GM19328 (cell line): Measurements from ENCODE around the gene TYW1B.
"Not testable (repeated sequence)": the region's sequence is repeated elsewhere in the genome, so short reads cannot be mapped to it uniquely, and the experiment has no call there.

Source experiments
- ATAC-seq: cut with Tn5 transposase; IDR thresholded peaks from one replicate; pipeline ENCODE4 v1.9.1; 2021; ENCODE audit warnings: mild to moderate bottlenecking, moderate library complexity; ENCODE audit not compliant: unreplicated experiment

The TYW1B gene

GRCh38 chr7:72827839-72828591 is at the start of gene TYW1B:
Gene TYW1B, minus strand, starts transcription at chr7:72828200. Its CDS starts 125 bp downstream, at chr7:72828075.
- ATAC-seq = peak; percentile 91

DNA sequence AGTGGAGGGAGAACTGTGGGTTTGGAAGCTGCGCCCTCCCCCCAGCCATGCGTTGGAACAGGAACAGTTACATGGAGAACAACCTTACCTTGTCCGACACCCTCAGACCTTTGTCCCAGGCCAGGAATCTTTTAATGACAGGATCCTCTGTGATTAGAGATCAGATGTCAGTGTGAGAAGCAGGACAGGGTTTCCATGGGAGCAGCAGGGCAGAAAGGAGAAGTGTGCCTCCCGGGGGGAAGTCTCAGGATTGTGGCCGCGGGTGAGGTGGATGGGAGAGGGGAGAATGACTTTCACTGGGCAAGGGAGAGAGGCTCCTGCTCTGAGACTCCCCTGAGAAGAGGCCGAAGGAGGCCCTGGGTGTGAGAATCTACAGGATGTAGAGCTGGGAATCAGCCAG is 39.6 kb upstream of the TYW1B start:
- ATAC-seq = not testable (repeated sequence)

GRCh38 chr7:72858846-72859400 is 30.9 kb upstream of the TYW1B start:
- not testable (repeated sequence) for ATAC-seq

DNA sequence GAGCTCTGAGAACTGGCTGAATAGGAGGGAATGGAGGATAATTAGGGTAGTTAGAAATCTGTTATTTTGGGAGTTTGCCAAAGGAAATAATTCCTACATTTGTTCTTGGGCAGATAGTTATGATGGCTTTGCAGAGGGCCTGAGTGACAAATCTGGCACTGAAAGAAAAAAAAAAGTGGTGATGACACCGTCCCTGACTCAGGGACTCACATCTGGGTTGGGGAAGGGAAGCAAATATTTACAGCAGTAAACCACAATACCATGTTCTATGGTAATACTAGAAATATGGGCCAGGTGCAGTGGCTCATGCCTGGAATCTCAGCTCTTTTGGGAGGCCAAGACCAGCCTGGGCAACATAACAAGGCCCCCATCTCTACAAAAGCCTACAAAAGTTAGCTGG is 29.9 kb upstream of the TYW1B start:
- not testable (repeated sequence) for ATAC-seq

DNA sequence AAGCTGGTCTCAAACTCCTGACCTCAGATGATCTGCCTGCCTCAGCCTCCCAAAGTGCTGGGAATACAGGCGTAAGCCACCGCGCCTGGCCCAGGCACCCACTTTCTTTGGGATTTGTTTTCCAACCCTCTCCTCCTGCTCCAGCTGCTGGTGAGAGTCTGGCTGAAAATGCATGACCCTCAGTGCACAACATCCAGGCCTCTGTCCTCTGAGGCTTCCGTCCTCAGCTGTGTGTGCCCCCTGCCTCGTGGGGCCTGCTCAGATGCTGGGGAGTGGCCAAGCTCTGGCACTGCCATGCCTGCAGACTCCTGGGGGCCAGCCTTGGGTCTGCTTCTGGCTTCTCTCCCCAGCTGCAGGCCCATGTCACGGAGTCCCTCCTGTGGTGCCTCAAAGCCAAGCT is 27.3 kb upstream of the TYW1B start:
- ATAC-seq = not testable (repeated sequence)

GRCh38 chr7:72852937-72853336 is 24.9 kb upstream of the TYW1B start:
- ATAC-seq = not testable (repeated sequence)

DNA sequence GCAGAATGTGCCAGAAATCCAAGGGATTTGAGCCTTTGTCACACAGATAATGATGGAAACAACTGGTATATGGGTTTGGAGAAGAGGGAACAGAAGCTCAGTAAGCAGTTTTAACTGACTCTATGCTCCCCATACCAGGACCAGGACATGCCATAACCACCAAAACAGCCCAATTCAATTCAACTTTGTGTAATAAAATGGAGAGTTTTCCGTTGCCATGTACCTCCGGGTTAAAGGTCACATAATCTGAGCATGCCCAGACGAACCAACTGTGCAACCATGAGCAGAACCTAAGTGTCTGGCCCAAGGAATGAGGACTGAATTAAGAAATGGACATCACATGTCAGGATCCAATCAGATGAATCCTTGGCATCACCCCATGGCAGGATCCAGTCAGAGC is 22.7 kb upstream of the TYW1B start:
- not testable (repeated sequence) for ATAC-seq

DNA sequence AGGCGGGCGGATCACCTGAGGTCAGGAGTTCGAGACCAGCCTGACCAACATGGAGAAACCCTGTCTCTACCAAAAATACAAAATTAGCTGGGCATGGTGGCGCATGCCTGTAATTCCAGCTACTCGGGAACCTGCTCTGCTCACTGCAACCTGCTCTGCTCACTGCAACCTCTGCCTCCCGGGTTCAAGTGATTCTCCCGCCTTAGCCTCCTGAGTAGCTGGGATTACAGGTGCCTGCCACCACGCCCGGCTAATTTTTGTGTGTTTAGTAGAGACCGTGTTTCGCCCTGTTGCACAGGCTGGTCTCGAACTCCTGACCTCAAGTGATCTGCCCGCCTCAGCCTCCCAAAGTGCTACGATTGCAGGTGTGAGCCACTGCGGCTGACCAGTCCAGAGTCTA is 16.1 kb upstream of the TYW1B start:
- not testable (repeated sequence) for ATAC-seq

DNA sequence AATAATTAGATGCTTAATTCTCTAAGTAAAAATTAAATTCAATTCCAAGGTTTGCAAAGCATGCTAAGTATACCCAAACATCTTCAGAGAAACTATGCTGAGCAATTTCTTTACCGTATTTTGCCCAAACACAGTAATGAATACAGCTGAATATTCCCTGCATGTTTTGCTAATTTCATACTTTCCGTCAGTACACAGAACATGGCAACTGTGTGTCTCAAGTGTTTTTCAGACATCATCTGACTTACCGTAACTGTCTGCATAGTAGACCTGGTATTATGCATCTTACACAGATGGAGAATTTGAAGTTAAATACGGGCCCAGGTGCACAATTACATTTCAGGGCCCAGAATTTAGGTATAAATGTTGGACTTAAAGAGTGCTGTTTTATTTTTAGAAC is 15.2 kb upstream of the TYW1B start:
- ATAC-seq = not testable (repeated sequence)

DNA sequence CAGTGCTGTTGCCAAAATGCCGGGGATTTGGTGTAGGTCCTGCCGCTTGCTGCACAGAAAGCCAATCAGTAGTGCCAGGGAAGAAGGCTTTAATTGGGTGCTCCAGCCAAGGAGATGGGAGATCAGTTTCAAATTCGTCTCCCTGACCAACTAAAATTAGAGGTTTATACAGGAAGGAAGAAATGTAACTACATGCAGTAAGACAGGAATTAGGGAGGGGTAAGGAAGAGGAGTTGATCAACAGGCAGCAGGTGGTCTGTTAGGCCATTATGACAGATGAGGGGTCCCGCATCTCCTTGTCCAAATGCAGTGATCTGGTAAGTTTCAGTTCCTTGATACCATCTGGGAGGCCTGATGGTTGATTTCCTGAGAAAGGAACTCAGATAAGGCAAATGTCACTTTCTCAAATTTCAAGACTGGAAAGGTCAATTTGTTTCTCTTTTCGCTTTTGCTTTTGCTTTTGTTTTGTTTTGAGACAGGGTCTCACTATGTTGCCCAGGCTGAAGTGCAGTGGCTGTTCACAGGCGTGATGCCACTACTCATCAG is 13.0 kb upstream of the TYW1B start:
- not testable (repeated sequence) for ATAC-seq

DNA sequence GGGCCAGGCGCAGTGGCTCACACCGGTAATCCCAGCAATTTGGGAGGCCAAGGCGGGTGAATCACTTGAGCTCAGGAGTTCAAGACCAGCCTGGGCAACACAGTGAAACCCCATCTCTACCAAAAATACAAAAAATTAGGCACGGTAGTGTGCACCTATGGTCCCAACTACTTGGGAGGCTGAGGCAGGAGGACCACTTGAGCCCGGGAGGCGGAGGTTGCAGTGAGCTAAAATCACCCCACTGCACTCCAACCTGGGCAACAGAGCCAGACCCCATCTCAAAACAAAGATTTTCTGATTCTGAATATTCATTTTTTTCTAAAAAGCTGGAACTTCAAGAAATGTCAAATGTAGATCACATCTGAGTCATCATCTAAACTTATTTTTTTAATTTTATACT is 10.3 kb upstream of the TYW1B start:
- ATAC-seq = not testable (repeated sequence)

DNA sequence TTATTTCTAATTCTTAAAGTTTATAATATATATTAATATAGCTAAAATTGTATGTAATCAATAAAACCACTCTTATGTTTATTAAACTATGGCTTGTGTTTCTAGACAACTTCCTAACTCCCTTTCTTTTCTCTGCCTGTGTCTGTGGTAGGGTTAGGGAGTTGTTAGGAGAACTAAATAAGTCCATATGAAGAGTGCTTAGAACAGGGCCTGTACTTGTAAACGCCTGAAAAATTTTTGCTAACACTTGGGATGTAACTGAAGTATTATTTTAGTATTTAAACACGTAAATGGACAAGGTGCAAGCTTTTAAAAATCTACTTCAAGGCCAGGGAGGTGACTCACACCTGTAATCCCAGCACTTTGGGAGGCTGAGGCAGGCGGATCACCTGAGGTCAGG is 9.3 kb upstream of the TYW1B start:
- ATAC-seq = not testable (repeated sequence)

DNA sequence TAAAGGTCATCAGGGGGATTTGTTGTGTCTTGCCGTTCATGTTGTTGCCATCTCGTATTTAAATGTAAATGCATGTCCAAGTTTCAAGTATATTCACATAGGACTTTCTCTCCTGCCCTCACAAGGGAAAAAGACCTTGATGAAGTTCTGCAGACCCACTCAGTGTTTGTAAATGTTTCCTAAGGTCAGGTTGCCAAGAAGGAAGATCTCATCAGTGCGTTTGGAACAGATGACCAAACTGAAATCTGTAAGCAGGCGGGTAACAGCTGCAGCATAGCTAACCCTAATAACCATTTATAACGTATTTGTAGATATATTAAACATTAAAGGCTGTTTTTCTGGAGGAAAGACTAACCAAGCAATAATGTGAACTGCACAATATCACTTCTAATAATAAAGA is 2.6 kb upstream of the TYW1B start:
- not testable (repeated sequence) for ATAC-seq

DNA sequence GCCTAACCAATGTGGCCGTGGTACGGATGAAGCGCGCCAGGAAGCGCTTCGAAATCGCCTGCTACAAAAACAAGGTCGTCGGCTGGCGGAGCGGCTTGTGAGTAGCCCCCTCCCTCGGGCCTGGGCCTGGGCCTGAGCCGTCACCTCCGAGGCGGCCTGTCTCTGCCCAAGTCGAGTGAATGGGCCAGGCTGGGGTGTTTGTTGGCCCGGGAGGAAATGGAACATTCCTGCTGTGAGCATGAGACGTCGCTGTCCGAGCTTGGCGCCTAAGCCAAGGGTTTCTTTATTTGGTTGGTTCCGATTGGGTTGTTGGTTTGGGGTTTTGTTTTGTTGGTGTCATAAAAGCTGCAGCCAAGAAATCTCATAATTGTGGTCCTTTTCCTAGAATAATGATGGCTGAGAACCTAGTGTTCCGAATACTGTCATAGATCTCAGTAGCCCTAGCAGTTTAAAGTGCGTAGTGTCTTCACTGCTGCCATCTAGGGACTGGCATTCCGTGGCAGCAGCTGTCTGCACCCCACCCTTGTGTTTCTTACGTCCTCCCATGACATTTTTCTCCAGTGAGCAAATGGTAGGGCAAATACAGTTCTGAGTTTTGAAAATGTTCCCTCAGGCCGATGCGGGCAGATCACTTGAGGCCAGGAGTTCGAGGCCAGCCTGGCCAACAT is 1.8 kb upstream of the TYW1B start:
- ATAC-seq = peak; percentile 19

DNA sequence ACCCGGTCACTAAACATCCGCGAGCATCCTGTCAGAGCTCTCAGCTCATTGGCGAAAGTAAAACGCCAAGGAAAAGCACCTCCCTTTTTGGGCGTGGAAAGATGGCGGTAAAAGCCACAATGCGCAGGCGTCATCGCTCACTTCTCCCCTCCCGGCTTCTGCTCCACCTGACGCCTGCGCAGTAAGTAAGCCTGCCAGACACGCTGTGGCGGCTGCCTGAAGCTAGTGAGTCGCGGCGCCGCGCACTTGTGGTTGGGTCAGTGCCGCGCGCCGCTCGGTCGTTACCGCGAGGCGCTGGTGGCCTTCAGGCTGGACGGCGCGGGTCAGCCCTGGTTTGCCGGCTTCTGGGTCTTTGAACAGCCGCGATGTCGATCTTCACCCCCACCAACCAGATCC is 1.3 kb upstream of the TYW1B start:
- peak; percentile 45 for ATAC-seq

- ATAC-seq = not testable (repeated sequence)
These were observed 4.0 kb downstream of the TYW1B start for GRCh38 chr7:72823765-72824732.

DNA sequence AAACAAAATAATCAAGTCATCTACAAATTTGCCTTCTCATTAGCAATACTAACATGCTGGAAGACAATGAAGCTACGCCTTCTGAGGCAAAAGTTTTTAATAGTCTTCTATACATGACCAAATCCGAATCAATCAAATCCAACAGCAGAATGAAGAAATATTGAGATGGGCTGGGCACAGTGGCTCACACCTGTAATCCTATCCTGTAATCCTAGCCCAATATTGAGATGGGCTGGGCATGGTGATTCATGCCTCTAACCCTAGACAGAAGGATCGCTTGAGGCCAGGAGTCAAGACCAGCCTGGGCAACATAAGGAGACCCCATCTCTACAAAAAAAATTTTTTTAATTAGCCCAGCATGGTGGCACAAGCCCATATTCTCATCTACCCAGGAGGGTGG is 5.5 kb downstream of the TYW1B start:
- ATAC-seq = not testable (repeated sequence)

- not testable (repeated sequence) for ATAC-seq
These were observed 9.2 kb downstream of the TYW1B start for GRCh38 chr7:72818663-72819361.

DNA sequence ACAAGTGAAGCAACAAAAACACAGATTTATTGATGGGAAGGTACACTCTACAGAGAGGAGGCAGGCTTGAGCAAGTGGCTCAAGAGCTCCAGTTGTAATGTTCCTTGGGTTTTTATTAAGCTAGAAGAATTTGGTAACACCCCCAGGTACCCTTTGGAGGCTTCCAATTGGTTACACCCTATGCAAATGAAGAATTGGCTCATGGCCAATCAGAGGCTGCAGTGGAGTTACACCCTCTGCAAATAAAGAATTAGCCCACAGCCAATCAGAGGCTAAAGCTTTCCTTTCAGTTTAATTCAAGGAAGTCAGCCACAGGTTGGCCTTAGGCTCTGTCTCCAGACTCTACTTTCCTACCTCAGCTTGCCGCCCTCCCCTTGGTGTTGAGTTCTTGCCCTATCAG is 10.3 kb downstream of the TYW1B start:
- ATAC-seq = not testable (repeated sequence)
